Activated T-helper 1 cell treated with anti-CD3 and anti-CD28 coated beads, Interleukin-2, amount 50 U/mL, for 16 hours (primary cell): Measurements from ENCODE around the gene MRPL20.
A peak's percentile ranks its signal among the peaks of the same experiment; 100 is the strongest.
"Not testable (repeated sequence)": the region's sequence is repeated elsewhere in the genome, so short reads cannot be mapped to it uniquely, and the experiment has no call there.

ENCODE experiments used
- DNase-seq, 2 donors: peaks; one replicate each; pipeline ENCODE4 v3.0.0-alpha.2; 2020; ENCODE audit warnings: low read depth in 1 of 2, low spot score in 1 of 2

The MRPL20 gene

GRCh38 chr1:1437033-1437903 lies 30.2 kb upstream of the MRPL20 start:
- no peak for DNase-seq

GRCh38 chr1:1436630-1437032 lies 29.5 kb upstream of the MRPL20 start:
- no peak for DNase-seq

- DNase-seq: no peak
Measured at GRCh38 chr1:1435911-1436629, 29.0 kb upstream of the MRPL20 start.

GRCh38 chr1:1435106-1435903 lies 28.2 kb upstream of the MRPL20 start, which contains the start of gene VWA1:
Gene VWA1, plus strand, starts transcription at chr1:1435690. Its CDS starts 59 bp downstream, at chr1:1435749.
- DNase-seq: peak in 1 of 2 donors; percentile 46

GRCh38 chr1:1434824-1435105 lies 27.7 kb upstream of the MRPL20 start:
- DNase-seq: no peak

- DNase-seq: no peak
Measured at GRCh38 chr1:1434131-1434823, 27.2 kb upstream of the MRPL20 start.

GRCh38 chr1:1433804-1434130 lies 26.7 kb upstream of the MRPL20 start:
- no peak for DNase-seq

- no peak for DNase-seq
Measured at GRCh38 chr1:1432951-1433803, 26.1 kb upstream of the MRPL20 start.

GRCh38 chr1:1432274-1432950 lies 25.3 kb upstream of the MRPL20 start:
- DNase-seq: no peak

- DNase-seq: no peak
Measured at GRCh38 chr1:1431845-1432273, 24.8 kb upstream of the MRPL20 start.

- DNase-seq: no peak
Measured at GRCh38 chr1:1430992-1431844, 24.1 kb upstream of the MRPL20 start.

GRCh38 chr1:1430114-1430982 lies 23.3 kb upstream of the MRPL20 start:
- DNase-seq: no peak

GRCh38 chr1:1429671-1430073 lies 22.6 kb upstream of the MRPL20 start:
- DNase-seq: no peak

GRCh38 chr1:1428967-1429366 lies 21.9 kb upstream of the MRPL20 start:
- DNase-seq: not testable (repeated sequence)

GRCh38 chr1:1428174-1428573 lies 21.1 kb upstream of the MRPL20 start:
- DNase-seq: no peak

GRCh38 chr1:1427820-1428148 lies 20.7 kb upstream of the MRPL20 start:
- DNase-seq: no peak

- DNase-seq: no peak
Measured at GRCh38 chr1:1427106-1427819, 20.2 kb upstream of the MRPL20 start.
